Esophagus (tissue), 2 donors: ENCODE measurements around the gene ZNHIT6. TPM values are rescaled to one million over a fixed set of nuclear protein-coding genes. Genes with fewer than 3 reads are reported as not detected.

ENCODE experiments used
- H3K27ac ChIP-seq, 2 donors: one replicate each; pipeline ENCODE4 v1.5.1; 2013; ENCODE audit warnings: low read depth in 2 of 2, mild to moderate bottlenecking in 2 of 2, inconsistent platforms in 1 of 2, low read length in 1 of 2, moderate library complexity in 1 of 2
- H3K27me3 ChIP-seq, 2 donors: one replicate each; pipeline ENCODE4 v1.6.1; 2013; ENCODE audit warnings: low read length in 2 of 2, control low read depth in 1 of 2, mild to moderate bottlenecking in 1 of 2; ENCODE audit not compliant: insufficient read depth in 2 of 2, control insufficient read depth in 1 of 2
- H3K36me3 ChIP-seq, 2 donors: one replicate each; pipeline ENCODE4 v1.6.1; 2013; ENCODE audit warnings: low read length in 1 of 2; ENCODE audit not compliant: control insufficient read depth in 2 of 2, insufficient read depth in 2 of 2
- H3K4me1 ChIP-seq, 2 donors: one replicate each; pipeline ENCODE4 v1.6.1; 2013; ENCODE audit warnings: low read length in 1 of 2; ENCODE audit not compliant: control insufficient read depth in 2 of 2, insufficient read depth in 2 of 2
- H3K4me3 ChIP-seq, 2 donors: one replicate each; pipeline ENCODE4 v1.5.1; 2013; ENCODE audit warnings: low read length in 2 of 2, mild to moderate bottlenecking in 2 of 2, low read depth in 1 of 2, moderate library complexity in 1 of 2
- H3K9me3 ChIP-seq, 2 donors: one replicate each; pipeline ENCODE4 v1.6.1; 2013; ENCODE audit warnings: mild to moderate bottlenecking in 2 of 2, low read depth in 1 of 2, low read length in 1 of 2, moderate library complexity in 1 of 2; ENCODE audit not compliant: control insufficient read depth in 2 of 2, insufficient read depth in 1 of 2
- WGBS, 2 donors: extraction: QIAGEN DNeasy Blood & Tissue Kit; methylation state at CpG; one replicate each; pipeline ENCODE4 v1.1.7; 2013; 5-methylcytosine and 5-hydroxymethylcytosine counted together
- polyA plus RNA-seq, 2 donors: library from polyadenylated mRNA; stranded (reverse); fragments of 200-250 nt; gene quantifications; one replicate each; pipeline ENCODE4 v1.2.3, GENCODE V29; 2013
- donor health status: healthy with polysubstance abuse.
- donor health status: Bipolar disorder and iron deficiency.

Gene ZNHIT6
- polyA plus RNA-seq, 2 donors, result 9.1 to 9.3 TPM

- H3K36me3 ChIP-seq, result no peaks in the 10 kb centered on the region
- H3K4me3 ChIP-seq, result peak overlapping the region; percentile 80 to 98
- peak overlapping the region; percentile 77 to 93 for H3K27ac ChIP-seq
- H3K4me1 ChIP-seq, result no peaks in the 10 kb centered on the region
- WGBS, 2 donors, result 12 to 16% methylated on average over 13 of the region's 13 CpGs
- H3K9me3 ChIP-seq, result no peaks in the 10 kb centered on the region
- no peaks in the 10 kb centered on the region for H3K27me3 ChIP-seq
These were observed 805 bp downstream of the ZNHIT6 start for GRCh38 chr1:85707267-85707989.

DNA sequence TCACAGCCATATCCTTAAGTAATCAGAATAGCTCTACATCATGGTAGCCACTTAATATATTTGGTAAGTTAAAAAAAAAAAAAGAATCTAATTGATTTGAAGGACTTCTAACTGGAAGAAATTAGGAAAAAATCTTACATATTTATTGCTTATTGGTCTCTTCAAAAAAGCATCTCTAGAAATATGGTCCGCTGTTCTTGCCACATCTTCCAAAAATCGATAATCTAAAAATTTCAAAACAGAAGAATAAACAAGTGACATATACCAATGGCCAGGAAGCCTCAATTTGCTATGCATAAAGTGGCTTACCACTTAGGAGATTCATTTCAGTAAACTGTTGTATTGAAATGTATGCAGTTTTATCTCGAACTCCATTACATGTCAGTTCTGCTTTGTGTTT lies 2.3 kb downstream of the ZNHIT6 start:
- H3K4me1 ChIP-seq, result no peaks in the 10 kb centered on the region
- H3K27ac ChIP-seq, result no peak overlapping the region
- no peaks in the 10 kb centered on the region for H3K36me3 ChIP-seq
- H3K27me3 ChIP-seq, result no peaks in the 10 kb centered on the region
- no peaks in the 10 kb centered on the region for H3K9me3 ChIP-seq
- WGBS, 2 donors, result 88 to 94% methylated on average over 3 of the region's 3 CpGs
- no peak overlapping the region for H3K4me3 ChIP-seq

- Histone ChIP-seq H3K27ac (no peak overlapping the region), H3K36me3 (no peaks in the 10 kb centered on the region), H3K4me1 (no peaks in the 10 kb centered on the region), H3K9me3 (no peaks in the 10 kb centered on the region), H3K27me3 (no peaks in the 10 kb centered on the region), H3K4me3 (no peak overlapping the region)
- WGBS, 2 donors, result 93 to 94% methylated on average over 4 of the region's 4 CpGs
These were observed 7.8 kb downstream of the ZNHIT6 start for GRCh38 chr1:85700422-85700821.

GRCh38 chr1:85697895-85698294 lies 10.3 kb downstream of the ZNHIT6 start:
- Histone ChIP-seq H3K9me3 (no peaks in the 10 kb centered on the region), H3K4me1 (no peaks in the 10 kb centered on the region), H3K27me3 (no peaks in the 10 kb centered on the region), H3K36me3 (no peaks in the 10 kb centered on the region), H3K4me3 (no peak overlapping the region), H3K27ac (no peak overlapping the region)

GRCh38 chr1:85692730-85693314 lies 15.4 kb downstream of the ZNHIT6 start:
- Histone ChIP-seq H3K4me3 (no peak overlapping the region), H3K4me1 (no peaks in the 10 kb centered on the region), H3K27ac (no peak overlapping the region), H3K36me3 (no peaks in the 10 kb centered on the region), H3K27me3 (no peaks in the 10 kb centered on the region), H3K9me3 (no peaks in the 10 kb centered on the region)
- 47 to 64% methylated on average over 1 of the region's 1 CpG for WGBS, 2 donors

GRCh38 chr1:85689775-85690404 lies 18.3 kb downstream of the ZNHIT6 start:
- WGBS, 2 donors, result 89 to 90% methylated on average over 4 of the region's 4 CpGs
- no peaks in the 10 kb centered on the region for H3K9me3 ChIP-seq

DNA sequence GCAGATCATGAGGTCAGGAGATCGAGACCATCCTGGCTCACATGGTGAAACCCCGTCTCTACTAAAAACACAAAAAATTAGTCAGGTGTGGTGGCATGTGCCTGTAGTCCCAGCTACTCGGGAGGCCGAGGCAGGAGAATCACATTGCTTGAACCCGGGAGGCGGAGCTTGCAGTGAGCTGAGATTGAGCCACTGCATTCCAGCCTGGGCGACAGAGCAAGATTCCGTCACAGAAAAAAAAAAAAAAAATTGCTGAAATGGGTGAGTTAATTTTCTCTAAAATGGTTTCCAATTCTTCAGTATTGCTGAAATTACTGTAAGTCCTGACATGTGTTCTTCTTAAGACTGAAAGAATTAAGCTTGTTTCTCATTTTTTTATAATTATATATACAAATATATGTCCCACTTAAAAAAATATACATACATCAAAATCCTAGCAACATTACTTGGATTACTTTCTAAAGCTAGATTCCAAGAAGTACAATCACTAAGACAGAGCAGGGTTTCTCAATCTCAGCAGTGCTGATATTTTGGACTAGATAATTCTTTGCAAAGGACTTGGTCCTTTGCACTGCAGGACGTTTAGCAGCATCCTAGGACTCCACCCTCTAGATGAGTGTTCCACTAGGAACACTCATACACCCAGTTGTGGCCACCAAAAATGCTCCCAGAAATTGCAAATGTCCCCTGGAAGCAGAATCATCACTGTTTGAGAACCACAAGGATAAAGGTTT lies 24.8 kb downstream of the ZNHIT6 start:
- no peaks in the 10 kb centered on the region for H3K9me3 ChIP-seq
- WGBS, 2 donors, result 94 to 95% methylated on average over 9 of the region's 9 CpGs
- no peaks in the 10 kb centered on the region for H3K36me3 ChIP-seq
- no peak overlapping the region for H3K4me3 ChIP-seq
- H3K27ac ChIP-seq, result no peak overlapping the region
- H3K4me1 ChIP-seq, result no peaks in the 10 kb centered on the region
- H3K27me3 ChIP-seq, result no peaks in the 10 kb centered on the region

More at GRCh38 chr1:85689775-85690404, 18.3 kb downstream of the ZNHIT6 start:
- Histone ChIP-seq H3K4me3 (no peak overlapping the region), H3K4me1 (no peaks in the 10 kb centered on the region), H3K36me3 (no peaks in the 10 kb centered on the region), H3K27ac (no peak overlapping the region), H3K27me3 (no peaks in the 10 kb centered on the region)

GRCh38 chr1:85681087-85681486 lies 27.1 kb downstream of the ZNHIT6 start:
- Histone ChIP-seq H3K36me3 (no peaks in the 10 kb centered on the region), H3K27me3 (no peaks in the 10 kb centered on the region), H3K9me3 (no peaks in the 10 kb centered on the region), H3K27ac (no peak overlapping the region), H3K4me3 (no peak overlapping the region), H3K4me1 (no peaks in the 10 kb centered on the region)
- WGBS, 2 donors, result 48 to 50% methylated on average over 2 of the region's 2 CpGs

GRCh38 chr1:85678193-85678592 lies 30.0 kb downstream of the ZNHIT6 start:
- WGBS, 2 donors, result 80 to 82% methylated on average over 1 of the region's 1 CpG
- Histone ChIP-seq H3K27ac (no peak overlapping the region), H3K9me3 (no peaks in the 10 kb centered on the region), H3K36me3 (no peaks in the 10 kb centered on the region), H3K4me3 (no peak overlapping the region), H3K4me1 (no peaks in the 10 kb centered on the region), H3K27me3 (no peaks in the 10 kb centered on the region)
